Prostate gland (tissue), 2 donors: Measurements from ENCODE around the gene CER1.

ENCODE experiments used
- POLR2A ChIP-seq: fragments of 450-650 bp; IDR thresholded peaks from one replicate; pipeline ENCODE4 v1.6.1; 2016; ENCODE audit warnings: antibody characterized with exemption, mild to moderate bottlenecking
- TF ChIP-seq, protein P1 (sequence below), 4 experiments: fragments of 200-600 bp in 2 of 4; fragments of 450-650 bp in 2 of 4; sonication (generic) in 2 of 4; IDR thresholded peaks; 1 replicate in 3 of 4; 2 replicates in 1 of 4; pipeline ENCODE4 v1.5.1; 2016 to 2019; ENCODE audit warnings: antibody characterized with exemption in 4 of 4, mild to moderate bottlenecking in 2 of 4, moderate library complexity in 2 of 4

DNA sequence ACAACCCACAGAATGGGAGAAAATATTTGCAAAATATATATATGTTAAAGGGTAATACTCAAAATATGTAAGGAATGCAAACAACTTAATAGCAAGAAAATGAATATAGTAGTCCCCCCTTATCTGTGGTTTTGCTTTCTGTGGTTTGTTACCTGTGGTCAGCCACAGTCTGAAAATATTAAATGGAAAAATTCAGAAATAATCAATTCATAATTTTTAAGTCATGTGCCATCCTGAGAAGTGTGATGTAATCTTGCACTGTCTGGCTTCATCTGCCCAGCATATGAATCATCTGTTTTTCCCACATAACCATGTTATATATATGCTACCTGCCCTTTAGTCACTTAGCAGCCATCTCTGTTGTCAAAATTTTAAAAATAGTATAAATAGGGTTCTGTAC, 11.7 kb downstream of the CER1 start:
- TF ChIP-seq, protein P1, sequence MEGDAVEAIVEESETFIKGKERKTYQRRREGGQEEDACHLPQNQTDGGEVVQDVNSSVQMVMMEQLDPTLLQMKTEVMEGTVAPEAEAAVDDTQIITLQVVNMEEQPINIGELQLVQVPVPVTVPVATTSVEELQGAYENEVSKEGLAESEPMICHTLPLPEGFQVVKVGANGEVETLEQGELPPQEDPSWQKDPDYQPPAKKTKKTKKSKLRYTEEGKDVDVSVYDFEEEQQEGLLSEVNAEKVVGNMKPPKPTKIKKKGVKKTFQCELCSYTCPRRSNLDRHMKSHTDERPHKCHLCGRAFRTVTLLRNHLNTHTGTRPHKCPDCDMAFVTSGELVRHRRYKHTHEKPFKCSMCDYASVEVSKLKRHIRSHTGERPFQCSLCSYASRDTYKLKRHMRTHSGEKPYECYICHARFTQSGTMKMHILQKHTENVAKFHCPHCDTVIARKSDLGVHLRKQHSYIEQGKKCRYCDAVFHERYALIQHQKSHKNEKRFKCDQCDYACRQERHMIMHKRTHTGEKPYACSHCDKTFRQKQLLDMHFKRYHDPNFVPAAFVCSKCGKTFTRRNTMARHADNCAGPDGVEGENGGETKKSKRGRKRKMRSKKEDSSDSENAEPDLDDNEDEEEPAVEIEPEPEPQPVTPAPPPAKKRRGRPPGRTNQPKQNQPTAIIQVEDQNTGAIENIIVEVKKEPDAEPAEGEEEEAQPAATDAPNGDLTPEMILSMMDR (IDR thresholded peaks at IDR 0.05), result no peak
- TF ChIP-seq POLR2A, result no peak
